HG03457 (cell line): Measurements from ENCODE around the gene ABCC11.
A peak's percentile ranks its signal among the peaks of the same experiment; 100 is the strongest.
"Not testable (repeated sequence)": the region's sequence is repeated elsewhere in the genome, so short reads cannot be mapped to it uniquely, and the experiment has no call there.

Experiments used
- ATAC-seq: cut with Tn5 transposase; IDR thresholded peaks from one replicate; pipeline ENCODE4 v1.9.1; 2021; ENCODE audit warnings: moderate number of reproducible peaks; ENCODE audit not compliant: unreplicated experiment

The ABCC11 gene

GRCh38 chr16:48204825-48205151 lies 42.6 kb downstream of the ABCC11 start:
- ATAC-seq = no peak

GRCh38 chr16:48203974-48204824 lies 43.1 kb downstream of the ABCC11 start:
- no peak for ATAC-seq

- no peak for ATAC-seq
Observed at GRCh38 chr16:48201515-48202201, 45.7 kb downstream of the ABCC11 start.

GRCh38 chr16:48197294-48197693 lies 50.0 kb downstream of the ABCC11 start:
- ATAC-seq = no peak

- no peak for ATAC-seq
Observed at GRCh38 chr16:48194828-48195556, 52.3 kb downstream of the ABCC11 start.

GRCh38 chr16:48193846-48194245 lies 53.5 kb downstream of the ABCC11 start:
- no peak for ATAC-seq

GRCh38 chr16:48188449-48189102 lies 58.8 kb downstream of the ABCC11 start:
- peak; percentile 87 for ATAC-seq

GRCh38 chr16:48187779-48188178 lies 59.6 kb downstream of the ABCC11 start:
- no peak for ATAC-seq

GRCh38 chr16:48184681-48185080 lies 62.7 kb downstream of the ABCC11 start:
- ATAC-seq = no peak

- ATAC-seq = no peak
Observed at GRCh38 chr16:48182979-48183537, 64.3 kb downstream of the ABCC11 start.

GRCh38 chr16:48181746-48182520 lies 65.4 kb downstream of the ABCC11 start:
- ATAC-seq = not testable (repeated sequence)

- no peak for ATAC-seq
Observed at GRCh38 chr16:48180868-48181480, 66.4 kb downstream of the ABCC11 start.

- no peak for ATAC-seq
Observed at GRCh38 chr16:48176635-48177408, 70.5 kb downstream of the ABCC11 start.

GRCh38 chr16:48173889-48174288 lies 73.5 kb downstream of the ABCC11 start:
- no peak for ATAC-seq

GRCh38 chr16:48172682-48173081 lies 74.7 kb downstream of the ABCC11 start:
- ATAC-seq = no peak

- no peak for ATAC-seq
Observed at GRCh38 chr16:48169896-48170295, 77.4 kb downstream of the ABCC11 start.

GRCh38 chr16:48168075-48168474 lies 79.3 kb downstream of the ABCC11 start:
- ATAC-seq = no peak

GRCh38 chr16:48166617-48167016 lies 80.7 kb downstream of the ABCC11 start:
- not testable (repeated sequence) for ATAC-seq
